GM19351 (cell line): ENCODE measurements around the gene NEUROD6.

Experiments used
- ATAC-seq: cut with Tn5 transposase; IDR thresholded peaks from one replicate; pipeline ENCODE4 v1.9.1; 2021; ENCODE audit warnings: mild to moderate bottlenecking, moderate library complexity; ENCODE audit not compliant: unreplicated experiment

The NEUROD6 gene

GRCh38 chr7:31335161-31335856, 5.2 kb downstream of the NEUROD6 start:
- no peak for ATAC-seq

- ATAC-seq, result no peak
These were observed 7.2 kb downstream of the NEUROD6 start for GRCh38 chr7:31333291-31333690.

GRCh38 chr7:31327071-31327470, 13.5 kb downstream of the NEUROD6 start:
- ATAC-seq, result no peak

- ATAC-seq, result no peak
These were observed 14.1 kb downstream of the NEUROD6 start for GRCh38 chr7:31326416-31326815.

GRCh38 chr7:31323101-31323500, 17.4 kb downstream of the NEUROD6 start:
- ATAC-seq, result no peak

DNA sequence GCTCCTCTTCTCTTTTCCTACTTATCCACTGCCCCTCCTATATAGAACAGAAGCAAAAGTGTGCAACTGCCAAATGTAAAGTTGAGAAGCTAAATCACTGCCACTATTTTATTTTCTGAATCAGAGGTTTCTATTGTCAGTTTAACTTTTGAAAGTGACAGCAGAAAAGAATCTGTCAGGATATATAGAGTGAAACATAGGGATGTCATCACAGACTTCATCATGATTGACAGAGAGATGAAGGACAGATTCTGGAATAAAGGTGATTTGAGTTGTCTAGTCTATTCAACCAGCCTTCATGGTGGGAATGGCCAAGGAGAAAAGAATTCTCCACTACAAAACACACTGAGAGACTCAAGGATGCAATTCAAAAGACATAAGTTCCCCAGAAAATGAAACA, 19.9 kb downstream of the NEUROD6 start:
- ATAC-seq, result no peak

- ATAC-seq, result no peak
These were observed 22.2 kb downstream of the NEUROD6 start for GRCh38 chr7:31318313-31318712.

DNA sequence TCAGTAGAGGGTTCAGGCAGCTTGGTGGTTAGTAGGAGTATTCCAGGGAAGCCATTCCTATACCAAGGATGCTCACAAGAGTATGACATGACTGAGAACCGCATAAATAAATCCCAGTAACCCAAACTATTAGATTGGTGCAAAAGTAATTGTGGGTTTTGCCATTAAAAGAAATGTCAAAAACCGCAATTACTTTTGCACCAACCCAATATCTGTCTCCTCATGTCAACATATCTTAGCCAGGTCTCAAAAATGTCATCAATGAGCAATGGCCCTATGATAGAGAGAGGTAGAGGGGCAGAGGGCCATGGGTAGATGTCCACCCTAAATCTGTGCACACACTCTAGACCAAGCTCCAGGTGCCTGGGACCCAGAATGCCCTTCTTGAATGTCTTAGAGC, 23.6 kb downstream of the NEUROD6 start:
- no peak for ATAC-seq

- no peak for ATAC-seq
These were observed 24.8 kb downstream of the NEUROD6 start for GRCh38 chr7:31315758-31316157.

DNA sequence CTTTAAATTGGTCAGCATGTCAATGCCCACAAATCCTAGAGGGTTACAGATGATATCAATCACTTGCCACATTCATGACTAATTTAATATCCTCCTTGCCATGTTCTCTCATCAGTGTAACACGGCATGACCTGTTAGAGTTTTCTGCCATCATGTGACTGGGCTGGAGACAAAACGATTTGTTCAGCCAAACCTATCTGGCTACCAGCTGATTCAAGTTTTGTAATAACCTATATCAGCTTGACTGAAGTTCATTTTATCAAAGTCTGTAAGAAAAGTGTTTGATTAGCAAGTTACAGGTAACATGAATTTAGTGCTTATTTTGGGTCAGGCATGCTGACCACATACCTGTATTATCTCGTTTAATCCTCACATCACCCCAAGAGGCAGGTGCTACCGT, 25.7 kb downstream of the NEUROD6 start:
- ATAC-seq, result no peak

DNA sequence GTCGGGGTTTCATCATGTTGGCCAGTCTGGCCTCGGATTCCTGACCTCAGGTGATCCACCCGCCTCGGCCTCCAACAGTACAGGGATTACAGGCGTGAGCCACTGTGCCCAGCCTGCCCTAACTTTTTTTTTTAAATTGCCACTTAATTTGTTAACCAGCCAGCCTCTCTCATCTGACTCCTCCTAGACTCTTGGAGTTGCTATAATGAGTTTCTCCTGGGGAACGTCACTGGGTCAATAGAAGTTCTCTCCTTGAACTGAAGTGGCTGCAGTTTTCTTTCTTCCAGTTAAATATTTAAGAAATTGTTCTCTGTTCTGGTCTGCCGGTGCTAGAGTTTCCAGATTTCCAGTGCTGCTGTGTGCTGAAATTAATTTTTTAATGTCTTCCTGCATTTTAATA, 27.6 kb downstream of the NEUROD6 start:
- no peak for ATAC-seq

DNA sequence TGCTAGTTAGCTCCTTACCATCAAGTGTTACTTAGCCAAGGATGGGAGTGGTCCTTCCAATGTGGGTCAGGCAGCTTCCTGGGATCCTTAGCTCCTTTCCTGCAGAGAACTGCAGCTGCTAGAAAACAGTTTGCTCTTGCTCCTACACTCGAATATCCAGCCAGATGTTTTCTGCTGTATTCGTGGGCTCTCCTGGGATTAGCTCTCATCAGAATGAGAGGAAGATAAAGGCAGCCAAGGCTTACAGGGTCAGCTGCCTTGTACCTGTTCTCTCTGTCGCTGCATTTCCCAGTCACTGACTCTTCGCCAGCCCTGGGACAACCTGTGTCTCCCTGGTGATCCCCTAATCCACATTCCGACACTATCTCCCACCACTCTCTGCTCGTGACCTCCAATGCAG, 29.0 kb downstream of the NEUROD6 start:
- no peak for ATAC-seq

GRCh38 chr7:31310321-31310935, 30.1 kb downstream of the NEUROD6 start:
- ATAC-seq, result no peak

DNA sequence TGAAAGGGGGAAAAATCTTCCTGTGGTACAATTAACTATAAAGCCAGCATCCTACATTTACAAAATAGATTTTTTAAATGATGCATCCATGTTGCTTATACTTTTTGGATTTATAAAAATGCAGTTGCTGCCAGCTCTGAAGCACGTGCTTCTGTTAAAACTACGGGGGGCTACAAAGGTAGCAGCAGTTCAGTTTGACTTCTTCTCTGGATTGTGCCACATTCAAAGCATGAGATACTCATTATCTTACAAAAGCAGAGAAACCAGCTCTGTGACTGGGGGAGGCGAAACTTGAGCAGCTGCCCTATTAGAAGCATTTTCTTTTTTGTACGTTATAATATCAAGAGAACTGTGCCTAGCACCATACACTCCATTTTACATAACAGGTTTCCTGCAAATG, 31.1 kb downstream of the NEUROD6 start:
- no peak for ATAC-seq

- no peak for ATAC-seq
These were observed 31.9 kb downstream of the NEUROD6 start for GRCh38 chr7:31308652-31309051.

DNA sequence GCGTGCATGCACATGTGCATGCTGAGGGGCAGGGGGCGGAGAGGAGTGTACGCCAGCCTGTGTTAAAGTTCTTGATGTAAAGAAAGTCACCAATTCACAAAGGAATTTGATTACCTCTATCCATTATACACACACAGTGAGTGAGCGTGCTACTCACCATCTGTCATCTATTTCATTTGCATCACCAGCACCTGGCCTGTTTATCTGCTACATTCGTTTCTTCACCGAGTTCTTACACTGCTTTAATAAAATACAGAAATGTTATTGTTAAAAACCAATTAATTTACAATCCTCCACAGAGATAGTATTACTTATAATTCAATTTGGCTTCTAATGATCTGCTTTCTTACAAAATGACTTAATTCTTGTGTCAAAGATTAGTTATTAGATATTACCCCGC, 32.6 kb downstream of the NEUROD6 start:
- ATAC-seq, result no peak

DNA sequence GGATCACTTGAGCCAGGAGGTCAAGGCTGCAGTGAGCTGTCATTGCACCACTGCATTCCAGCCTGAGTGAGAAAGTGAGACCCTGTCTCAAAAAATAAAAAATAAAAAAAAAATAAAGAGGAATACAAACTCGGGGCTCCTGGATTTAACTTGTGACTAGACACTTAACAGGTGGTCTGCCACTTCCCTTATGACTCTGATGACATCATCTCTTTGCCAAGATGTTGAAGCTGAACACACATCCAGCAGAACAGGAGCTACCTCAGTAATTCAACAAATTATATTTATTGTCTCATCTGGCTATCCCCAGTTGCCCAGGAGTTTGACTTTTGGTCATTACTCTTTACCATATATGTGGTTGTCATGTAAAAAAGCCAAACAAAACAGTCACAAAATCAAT, 35.3 kb downstream of the NEUROD6 start:
- ATAC-seq, result no peak

- no peak for ATAC-seq
These were observed 36.1 kb downstream of the NEUROD6 start for GRCh38 chr7:31304446-31304845.

DNA sequence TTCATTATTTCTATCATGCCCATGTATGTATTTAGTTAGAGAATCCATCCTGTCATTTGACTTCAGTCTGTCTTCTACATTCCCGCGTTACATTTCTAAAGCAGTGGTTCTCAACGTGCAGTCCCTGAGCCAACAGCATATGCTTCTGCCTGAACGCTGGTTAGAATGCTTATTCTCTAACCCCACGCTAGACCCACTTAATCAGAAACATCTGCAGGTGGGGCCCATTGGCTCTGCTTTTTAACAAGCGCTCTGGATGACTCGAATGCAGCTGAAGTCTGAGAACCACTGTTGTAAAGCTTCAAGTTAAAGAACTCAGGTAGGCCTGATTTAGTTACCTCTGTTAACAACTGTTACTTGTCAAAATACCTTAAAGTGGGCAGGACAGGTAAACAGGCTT, 38.2 kb downstream of the NEUROD6 start:
- no peak for ATAC-seq

DNA sequence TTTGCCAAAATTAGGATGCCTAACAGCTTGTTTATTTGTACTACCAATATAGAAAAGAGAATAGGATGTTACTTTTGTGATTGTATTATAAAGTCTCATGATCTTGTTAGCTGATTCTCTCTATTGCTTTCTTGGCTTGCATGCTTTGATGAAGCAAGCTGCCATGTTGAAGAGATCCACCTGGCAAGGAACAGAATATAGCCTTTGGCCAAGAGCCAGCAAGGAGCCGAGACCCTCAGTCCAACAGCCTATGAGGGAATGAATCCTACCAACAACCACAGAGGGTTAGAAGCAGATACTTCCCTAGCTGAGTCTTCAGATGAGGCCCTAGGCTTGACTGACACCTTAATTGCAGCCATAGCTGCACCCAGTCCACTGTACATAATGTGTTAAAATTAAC, 41.2 kb downstream of the NEUROD6 start:
- ATAC-seq, result no peak

DNA sequence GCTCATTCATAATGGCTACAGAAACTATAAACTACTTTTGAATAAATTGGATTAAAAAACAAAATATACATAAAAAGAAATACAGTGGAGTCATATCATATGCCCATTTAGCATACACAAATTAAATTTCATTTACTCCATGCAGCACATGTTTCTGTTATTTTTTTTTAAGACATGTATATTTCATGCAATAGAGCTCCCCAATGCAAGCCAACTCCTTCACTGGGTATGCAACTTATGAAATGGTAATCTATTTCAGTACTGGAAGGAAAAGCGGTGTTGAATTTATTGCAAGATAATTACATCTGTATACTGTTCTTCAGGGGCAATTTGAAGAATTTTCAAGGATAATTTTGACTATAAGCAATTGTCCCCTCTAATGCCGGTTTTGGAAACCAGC, 49.9 kb downstream of the NEUROD6 start:
- no peak for ATAC-seq
